Left colon (tissue), 2 donors: ENCODE results near the gene PACRGL. TPM values are rescaled to one million over a fixed set of nuclear protein-coding genes. Genes with fewer than 3 reads are reported as not detected.

Experiments used
- ATAC-seq: fragments of 200-7000 bp; cut with Tn5 transposase; one replicate; pipeline ENCODE4 v1.9.1; 2020; ENCODE audit warnings: mild to moderate bottlenecking, moderate library complexity
- DNase-seq, 2 donors: peaks; one replicate each; pipeline ENCODE4 v3.0.0-alpha.2; 2020
- intact Hi-C, 2 donors: fragments of 100-400 bp; cut with DNase I in 1 of 2; cut with micrococcal nuclease in 1 of 2; formaldehyde crosslinking; loops; one replicate each; pipeline versions ENCODE4 v1.11.2 to v1.14.0; 2022; cut with DNase I, micrococcal nuclease
- long read RNA-seq: library from polyadenylated mRNA; unstranded; transcript quantifications from one replicate; pipeline ENCODE4 v2.0.0, GENCODE V29; 2021
- total RNA-seq, 2 donors: library from RNA; stranded (reverse); fragmentation: NEBNext Ultra II Directional; extraction: Animal tissue kit (Norgen Biotek cat#: 25700); gene quantifications; one replicate each; pipeline ENCODE4 v1.2.1, GENCODE V29; 2021
- donor health status: DM: no; HTN: no; CAD: no.
- donor health status: DM: yes; HTN: yes; CAD: no.

Gene PACRGL
- total RNA-seq, result 10 to 100 TPM; 16.4 to 18.2 TPM
- long read RNA-seq, partial matches to known transcripts, result 1 of 4 reads
- long read RNA-seq, other reads (novel, unspliced or antisense), result 2 of 4 reads

DNA sequence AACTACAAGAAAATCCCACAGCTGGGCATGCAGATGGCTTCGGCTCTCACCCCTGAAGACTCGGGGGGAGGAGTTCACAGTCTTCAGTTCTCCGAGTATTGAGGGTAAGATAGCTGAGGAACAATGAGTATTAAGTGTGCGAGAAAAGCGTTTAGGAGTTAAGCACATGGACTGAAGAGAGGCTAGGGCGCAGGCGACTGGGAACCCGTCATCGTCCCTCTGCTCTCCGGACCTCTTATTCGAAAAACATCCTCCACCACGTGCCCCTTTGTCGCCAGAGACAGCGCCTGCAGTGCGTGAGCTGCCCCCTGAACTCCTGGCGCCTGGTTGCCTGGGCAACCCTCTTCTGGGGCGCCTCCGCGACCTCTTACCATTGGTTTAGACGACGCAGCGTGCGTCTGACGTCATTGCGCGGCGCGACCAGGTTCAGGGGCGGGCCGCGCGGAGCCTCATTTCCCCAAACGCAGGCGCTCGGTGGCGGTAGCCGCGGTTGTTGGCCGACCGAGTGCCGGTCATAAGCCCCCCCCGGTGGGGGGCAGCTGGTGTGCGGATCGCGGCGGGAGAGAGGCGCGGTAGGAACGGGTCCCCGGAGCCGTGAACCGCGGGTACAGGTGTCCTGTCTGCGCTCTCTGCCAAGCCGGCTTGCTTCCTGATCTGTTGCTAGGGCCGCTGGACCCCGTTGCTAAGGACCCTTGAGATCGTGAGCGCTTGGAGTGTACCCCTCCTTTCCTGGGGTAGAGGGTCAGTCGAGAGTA is at the start of gene PACRGL:
PACRGL (plus strand) TSS at position 452 of the 755 bp plus-strand sequence. CDS start 4,024 bp downstream, outside the sequence.
- peak; percentile 100 for ATAC-seq
- DNase-seq, result peak; percentile 95 to 96

DNA sequence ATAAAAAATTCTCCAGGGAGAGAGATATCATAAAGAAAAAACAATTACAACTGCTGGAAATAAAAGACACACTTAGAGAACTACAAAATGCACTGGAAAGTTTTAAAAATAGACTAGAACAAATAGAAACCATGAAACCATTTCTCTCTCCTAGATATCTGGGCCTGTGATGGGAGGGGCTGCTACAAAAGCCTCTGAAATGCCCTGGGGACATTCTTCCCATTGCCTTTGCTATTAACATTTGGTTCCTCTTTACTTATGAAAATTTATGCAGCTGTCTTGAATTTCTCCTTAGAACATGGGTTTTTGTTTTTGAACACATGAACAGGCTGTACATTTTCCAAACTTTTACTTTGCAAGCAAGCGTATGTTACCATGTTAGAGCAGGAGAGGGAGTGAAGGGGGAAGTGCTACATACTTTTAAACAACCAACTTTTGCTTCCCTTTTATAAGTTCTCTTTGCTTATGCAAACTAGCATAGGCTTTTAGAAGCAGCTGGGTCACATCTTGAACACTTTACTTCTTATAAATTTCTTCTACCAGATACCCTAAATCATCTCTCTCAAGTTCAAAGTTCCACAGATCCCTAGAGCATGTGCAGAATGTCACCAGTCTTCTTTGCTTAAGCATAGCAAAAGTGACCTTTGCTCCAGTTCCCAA is 47.9 kb upstream of the PACRGL start:
- intact Hi-C loops, result no loop called here
- no peak for ATAC-seq
- no peak for DNase-seq

More for the DNA sequence above, at the start of gene PACRGL:
- intact Hi-C loops, result no loop called here

DNA sequence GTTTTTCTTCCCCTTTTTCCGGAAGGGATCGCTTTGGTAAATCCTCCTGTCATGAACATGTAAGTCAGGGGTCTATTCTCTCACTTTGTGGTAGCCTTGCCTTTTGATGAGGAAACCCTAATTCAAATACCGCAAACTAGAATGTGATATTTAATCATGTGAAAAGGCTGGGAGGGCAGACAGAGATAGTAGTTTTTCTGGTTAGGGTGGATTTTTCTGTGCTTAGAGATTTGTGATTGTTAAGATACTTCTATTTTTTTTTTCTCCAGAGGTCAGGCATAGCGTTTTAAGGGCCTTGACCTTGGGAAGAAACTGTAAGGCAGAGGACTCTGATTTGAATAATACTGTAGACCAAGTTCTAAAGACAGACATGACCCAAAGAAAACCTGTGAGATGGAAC is 41.8 kb upstream of the PACRGL start:
- intact Hi-C loops, result no loop called here
- no peak for ATAC-seq

DNA sequence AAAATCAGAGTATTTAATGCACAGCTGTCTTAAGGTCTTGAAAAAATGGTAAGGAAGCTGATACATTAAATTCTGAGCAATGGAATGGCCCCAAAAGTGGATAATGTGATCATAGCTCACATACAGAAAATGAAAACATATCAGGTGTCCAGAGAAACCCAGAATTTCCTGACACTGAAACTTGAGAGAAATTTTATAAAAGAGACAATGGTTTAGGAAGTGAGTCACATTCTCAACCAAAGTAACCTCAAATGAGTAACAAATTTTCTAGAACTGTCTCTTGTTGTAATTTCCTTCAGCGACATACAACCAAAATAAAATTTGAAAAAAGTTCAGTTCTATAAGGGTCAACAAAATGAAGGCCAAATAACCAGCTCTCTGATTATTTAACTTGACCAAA is 37.4 kb upstream of the PACRGL start:
- intact Hi-C loops, result no loop called here
- DNase-seq (no peak), ATAC-seq (no peak)

More for the DNA sequence above, 41.8 kb upstream of the PACRGL start:
- DNase-seq, result no peak

GRCh38 chr4:20666012-20666860 is 34.0 kb upstream of the PACRGL start:
- no peak for DNase-seq
- no peak for ATAC-seq
- intact Hi-C loops, result no loop called here

DNA sequence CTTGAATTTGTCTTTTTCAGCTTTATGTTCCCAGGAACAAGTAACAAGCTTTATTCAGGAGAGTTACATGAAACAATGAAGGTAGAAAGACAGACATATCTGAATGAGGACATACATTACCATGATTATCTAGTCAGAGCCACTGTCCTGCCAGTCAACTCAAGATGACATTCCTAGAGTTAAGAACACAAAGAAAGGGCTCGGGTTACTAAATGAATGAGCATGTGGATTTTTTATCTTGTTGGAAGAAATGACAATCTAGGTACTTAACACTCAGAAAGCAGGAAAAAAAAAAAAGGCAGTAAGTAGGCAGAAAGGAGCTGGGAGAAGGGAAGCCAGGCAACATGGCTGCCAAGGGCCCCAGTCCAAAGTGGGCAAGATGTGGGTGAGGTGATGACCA is 28.0 kb upstream of the PACRGL start:
- intact Hi-C loops, result no loop called here
- ATAC-seq, result no peak
- DNase-seq, result no peak

DNA sequence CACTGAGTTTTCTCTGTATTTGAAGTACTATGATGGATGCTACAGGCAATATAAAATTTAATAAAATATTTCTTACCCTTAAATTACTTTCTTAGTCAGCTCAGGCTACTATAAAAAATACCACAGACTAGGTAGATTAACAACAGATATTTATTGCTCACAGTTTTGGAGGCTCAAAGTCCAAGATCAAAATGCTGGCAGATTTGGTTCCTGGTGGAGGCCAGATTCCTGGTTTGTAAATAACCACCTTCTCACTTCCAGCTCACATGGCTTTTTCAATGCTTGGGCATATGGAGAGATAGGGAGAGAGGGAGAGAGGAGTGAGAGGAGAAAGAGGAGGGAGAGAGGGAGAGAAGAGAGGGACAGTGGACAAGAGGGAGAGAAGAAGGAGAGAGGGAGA is 24.5 kb upstream of the PACRGL start:
- intact Hi-C loops, result no loop called here
- peak; percentile 33 for ATAC-seq
- DNase-seq, result no peak

GRCh38 chr4:20676501-20677197 is 23.6 kb upstream of the PACRGL start:
- ATAC-seq (no peak), DNase-seq (no peak)
- intact Hi-C loops, result no loop called here

GRCh38 chr4:20678400-20678799 is 21.9 kb upstream of the PACRGL start:
- no peak for DNase-seq
- ATAC-seq, result no peak
- intact Hi-C loops, result no loop called here

- ATAC-seq (no peak), DNase-seq (no peak)
- intact Hi-C loops, result loop anchor here in 1 of 2 donors (10.0 kb wide), 2 partner anchors 135 to 255 kb away; no protein-coding TSS in a partner anchor
These were observed 20.3 kb upstream of the PACRGL start for GRCh38 chr4:20679951-20680350.

DNA sequence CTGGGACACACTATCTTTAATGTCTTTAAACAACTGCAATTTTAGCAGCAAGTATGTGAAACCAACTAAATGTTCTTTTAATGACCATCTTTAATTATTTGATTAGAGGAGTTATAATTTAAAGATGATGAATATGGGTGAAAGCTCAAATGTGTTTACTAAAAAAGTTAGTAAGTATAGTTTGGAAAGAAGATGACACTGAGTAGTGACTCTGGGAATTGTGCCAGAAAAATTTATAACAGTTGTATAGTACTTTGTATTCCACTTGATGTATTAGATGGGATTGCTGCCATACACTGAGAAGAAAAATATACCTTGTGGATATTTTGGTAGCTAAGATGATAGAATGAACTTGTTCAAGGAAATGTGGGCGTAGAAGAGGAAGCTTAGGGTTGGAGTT is 19.5 kb upstream of the PACRGL start:
- intact Hi-C loops, result loop anchor here in 1 of 2 donors (10.0 kb wide), 2 partner anchors 136 to 256 kb away; no protein-coding TSS in a partner anchor
- DNase-seq (no peak), ATAC-seq (no peak)

GRCh38 chr4:20681271-20681670 is 19.0 kb upstream of the PACRGL start:
- intact Hi-C loops, result loop anchor here in 1 of 2 donors (10.0 kb wide), 2 partner anchors 136 to 256 kb away; no protein-coding TSS in a partner anchor
- DNase-seq (no peak), ATAC-seq (no peak)

DNA sequence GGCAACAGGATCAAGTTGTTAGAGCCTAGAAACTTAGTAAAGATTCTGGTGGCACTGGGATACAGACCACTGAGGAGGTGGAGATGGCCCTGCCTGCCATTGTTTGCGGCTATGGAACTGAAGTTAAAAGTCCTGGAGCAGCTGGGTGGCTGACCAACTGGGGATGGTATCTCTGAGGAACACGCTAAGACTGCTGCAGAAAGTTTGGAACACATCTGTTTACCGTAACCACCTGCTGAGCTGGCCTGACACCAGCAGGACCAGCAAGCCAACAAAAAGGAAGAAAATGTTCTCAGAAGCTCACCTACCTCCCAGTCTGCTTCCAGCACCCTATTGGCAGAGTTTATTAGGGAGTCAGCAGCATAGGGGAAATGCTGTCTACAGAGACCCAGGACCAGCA is 17.4 kb upstream of the PACRGL start:
- intact Hi-C loops, result loop anchor here in 1 of 2 donors (10.0 kb wide), 2 partner anchors 138 to 258 kb away; no protein-coding TSS in a partner anchor
- ATAC-seq (no peak), DNase-seq (no peak)

GRCh38 chr4:20683766-20684165 is 16.5 kb upstream of the PACRGL start:
- ATAC-seq, result no peak
- DNase-seq, result no peak
- intact Hi-C loops, result loop anchor here in 1 of 2 donors (10.0 kb wide), 2 partner anchors 139 to 259 kb away; no protein-coding TSS in a partner anchor

DNA sequence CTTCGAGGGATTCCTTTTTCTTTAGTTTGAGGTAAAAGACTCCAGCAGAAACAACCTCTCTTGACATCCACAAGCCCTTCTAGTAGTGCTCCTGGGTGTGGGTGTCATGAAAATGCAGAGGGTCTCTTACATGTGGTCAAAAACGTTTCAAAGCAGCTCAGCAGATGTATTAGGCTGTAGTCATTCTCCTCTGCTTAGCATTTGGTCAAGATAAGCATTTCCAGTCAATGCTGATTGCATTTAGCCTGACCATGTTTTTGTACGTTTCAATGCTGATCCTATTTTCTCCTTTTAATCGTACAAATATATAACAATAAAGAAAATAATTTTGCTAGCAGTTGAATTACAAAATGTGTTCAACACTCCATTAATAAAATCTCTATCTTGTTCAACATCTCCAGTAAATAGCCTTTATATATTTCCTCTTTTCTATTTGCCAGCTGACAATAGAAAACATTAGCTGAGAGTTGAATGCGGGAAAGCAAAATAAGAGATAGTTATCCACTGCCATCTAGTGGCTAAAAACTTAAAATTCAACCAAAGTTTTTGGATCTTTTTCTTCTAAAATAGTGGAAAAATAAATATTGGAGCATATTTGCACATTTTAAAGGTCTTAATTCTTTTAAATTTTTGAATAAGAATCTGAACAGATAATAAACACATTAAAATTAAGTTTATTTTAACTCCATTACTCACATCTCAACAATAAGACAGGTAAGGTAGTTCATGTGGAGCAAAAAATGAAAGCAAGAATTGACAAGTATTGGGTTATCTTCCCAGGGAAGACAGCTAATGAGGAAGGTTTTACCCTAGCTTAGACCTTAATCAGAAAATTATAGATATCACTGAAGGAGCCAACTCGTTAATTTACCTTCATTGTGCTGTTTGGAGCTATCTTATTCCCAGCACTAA is 15.2 kb upstream of the PACRGL start:
- intact Hi-C loops, result loop anchor here in 1 of 2 donors (10.0 kb wide), 2 partner anchors 140 to 260 kb away; no protein-coding TSS in a partner anchor
- DNase-seq, result no peak
- no peak for ATAC-seq

GRCh38 chr4:20687864-20688263 is 12.4 kb upstream of the PACRGL start:
- no peak for ATAC-seq
- intact Hi-C loops, result loop anchor here in 1 of 2 donors (10.0 kb wide), 2 partner anchors 143 to 263 kb away; no protein-coding TSS in a partner anchor
- no peak for DNase-seq

DNA sequence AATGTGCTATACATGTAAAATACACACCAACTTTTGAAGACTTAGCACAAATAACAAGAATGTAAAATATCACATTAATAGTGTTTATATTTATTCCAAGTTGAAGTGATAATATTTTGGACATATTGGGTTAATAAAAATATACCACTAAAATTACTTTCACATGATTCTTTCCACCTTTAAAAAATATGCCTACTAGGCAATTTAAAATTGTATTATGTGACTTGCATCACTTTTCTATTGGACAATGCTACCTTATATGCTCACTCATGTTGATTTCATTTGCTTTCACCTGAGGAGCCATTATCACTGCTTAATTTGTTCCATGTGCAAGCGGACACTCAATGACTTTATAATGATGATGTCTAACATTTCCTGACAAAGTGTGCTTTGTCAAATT is 3.4 kb upstream of the PACRGL start:
- intact Hi-C loops, result no loop called here
- no peak for ATAC-seq
- no peak for DNase-seq
